ENCODE data around the gene THSD7A.

Gene THSD7A

GRCh38 chr7:11413901-11414300 lies 418.1 kb downstream of the THSD7A start:
- DNase-seq (ENCODE audit: low read depth, low spot score): no peak

GRCh38 chr7:11412036-11412435 lies 420.0 kb downstream of the THSD7A start:
- DNase-seq (ENCODE audit: low read depth, low spot score): no peak

- DNase-seq (ENCODE audit: low read depth, low spot score): no peak
Observed at GRCh38 chr7:11410656-11411644, 421.0 kb downstream of the THSD7A start.

- no peak for DNase-seq (ENCODE audit: low read depth, low spot score)
Observed at GRCh38 chr7:11404355-11404754, 427.6 kb downstream of the THSD7A start.

GRCh38 chr7:11403781-11404180 lies 428.2 kb downstream of the THSD7A start:
- DNase-seq (ENCODE audit: low read depth, low spot score): no peak

- no peak for DNase-seq (ENCODE audit: low read depth, low spot score)
Observed at GRCh38 chr7:11394438-11394837, 437.6 kb downstream of the THSD7A start.

GRCh38 chr7:11379641-11380040 lies 452.4 kb downstream of the THSD7A start:
- no peak for DNase-seq (ENCODE audit: low read depth, low spot score)

- DNase-seq (ENCODE audit: low read depth, low spot score): no peak
Observed at GRCh38 chr7:11376529-11376928, 455.5 kb downstream of the THSD7A start.

- no peak for DNase-seq (ENCODE audit: low read depth, low spot score)
Observed at GRCh38 chr7:11374629-11375028, 457.4 kb downstream of the THSD7A start.

GRCh38 chr7:11373546-11374142 lies 458.4 kb downstream of the THSD7A start:
- DNase-seq (ENCODE audit: low read depth, low spot score): no peak

- no peak for DNase-seq (ENCODE audit: low read depth, low spot score)
Observed at GRCh38 chr7:11369696-11370095, 462.3 kb downstream of the THSD7A start.

- no peak for DNase-seq (ENCODE audit: low read depth, low spot score)
Observed at GRCh38 chr7:11366118-11366517, 465.9 kb downstream of the THSD7A start.

GRCh38 chr7:11358637-11359036 lies 473.4 kb downstream of the THSD7A start:
- DNase-seq (ENCODE audit: low read depth, low spot score): no peak

GRCh38 chr7:11355399-11356005 lies 476.5 kb downstream of the THSD7A start:
- no peak for DNase-seq (ENCODE audit: low read depth, low spot score)

GRCh38 chr7:11346302-11346701 lies 485.7 kb downstream of the THSD7A start:
- no peak for DNase-seq (ENCODE audit: low read depth, low spot score)

GRCh38 chr7:11345621-11346020 lies 486.4 kb downstream of the THSD7A start:
- no peak for DNase-seq (ENCODE audit: low read depth, low spot score)

GRCh38 chr7:11343818-11344413 lies 488.1 kb downstream of the THSD7A start:
- DNase-seq (ENCODE audit: low read depth, low spot score): no peak

GRCh38 chr7:11343136-11343535 lies 488.9 kb downstream of the THSD7A start:
- DNase-seq (ENCODE audit: low read depth, low spot score): no peak

- DNase-seq (ENCODE audit: low read depth, low spot score): no peak
Observed at GRCh38 chr7:11341285-11341944, 490.6 kb downstream of the THSD7A start.

- DNase-seq (ENCODE audit: low read depth, low spot score): no peak
Observed at GRCh38 chr7:11336432-11336831, 495.6 kb downstream of the THSD7A start.

GRCh38 chr7:11335947-11336346 lies 496.1 kb downstream of the THSD7A start:
- no peak for DNase-seq (ENCODE audit: low read depth, low spot score)

- DNase-seq (ENCODE audit: low read depth, low spot score): no peak
Observed at GRCh38 chr7:11332865-11333228, 499.2 kb downstream of the THSD7A start.
